Right lobe of liver (tissue), 4 donors: ENCODE data around the gene MARS2.

Experiments used
- POLR2A ChIP-seq: fragments of 450-650 bp; IDR thresholded peaks from one replicate; pipeline ENCODE4 v1.6.1; 2017; ENCODE audit warnings: antibody characterized with exemption, mild to moderate bottlenecking
- TF ChIP-seq, protein P1 (sequence below), 4 donors: fragments of 200-600 bp in 3 of 4; fragments of 450-650 bp in 1 of 4; IDR thresholded peaks; one replicate each; pipeline versions ENCODE4 v1.5.1 to v1.8.0; 2016 to 2022; ENCODE audit warnings: antibody characterized with exemption in 4 of 4, mild to moderate bottlenecking in 2 of 4
- donor health status: DM: no; HTN: no; CAD: no.
- donor health status: DM: no; HTN: no; CAD: no.
- donor health status: DM: no; HTN: yes; CAD: no.

DNA sequence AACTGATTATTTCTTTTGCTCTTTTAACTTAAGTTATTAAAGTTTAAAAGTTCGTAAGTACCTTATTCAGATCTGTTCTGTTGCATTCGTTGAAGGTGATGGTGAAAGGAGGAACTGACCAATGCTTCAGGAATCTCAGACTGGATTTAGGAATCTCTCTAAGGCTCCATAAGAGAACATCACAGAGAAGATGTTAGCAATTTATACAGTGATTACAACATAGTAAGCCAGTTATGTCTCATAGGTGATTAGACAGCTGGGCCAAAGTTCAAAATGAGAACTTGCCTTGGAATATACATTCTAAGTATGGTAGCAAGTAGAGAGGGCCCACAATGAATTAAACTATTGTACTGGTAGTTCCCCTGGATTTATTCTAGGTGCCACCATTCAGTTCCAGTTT lies 3.2 kb downstream of the MARS2 start:
- TF ChIP-seq, protein P1, sequence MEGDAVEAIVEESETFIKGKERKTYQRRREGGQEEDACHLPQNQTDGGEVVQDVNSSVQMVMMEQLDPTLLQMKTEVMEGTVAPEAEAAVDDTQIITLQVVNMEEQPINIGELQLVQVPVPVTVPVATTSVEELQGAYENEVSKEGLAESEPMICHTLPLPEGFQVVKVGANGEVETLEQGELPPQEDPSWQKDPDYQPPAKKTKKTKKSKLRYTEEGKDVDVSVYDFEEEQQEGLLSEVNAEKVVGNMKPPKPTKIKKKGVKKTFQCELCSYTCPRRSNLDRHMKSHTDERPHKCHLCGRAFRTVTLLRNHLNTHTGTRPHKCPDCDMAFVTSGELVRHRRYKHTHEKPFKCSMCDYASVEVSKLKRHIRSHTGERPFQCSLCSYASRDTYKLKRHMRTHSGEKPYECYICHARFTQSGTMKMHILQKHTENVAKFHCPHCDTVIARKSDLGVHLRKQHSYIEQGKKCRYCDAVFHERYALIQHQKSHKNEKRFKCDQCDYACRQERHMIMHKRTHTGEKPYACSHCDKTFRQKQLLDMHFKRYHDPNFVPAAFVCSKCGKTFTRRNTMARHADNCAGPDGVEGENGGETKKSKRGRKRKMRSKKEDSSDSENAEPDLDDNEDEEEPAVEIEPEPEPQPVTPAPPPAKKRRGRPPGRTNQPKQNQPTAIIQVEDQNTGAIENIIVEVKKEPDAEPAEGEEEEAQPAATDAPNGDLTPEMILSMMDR (IDR thresholded peaks at IDR 0.05), result no peak
- TF ChIP-seq POLR2A, result no peak
